ENCODE results near the gene DOCK3.

DOCK3 gene

DNA sequence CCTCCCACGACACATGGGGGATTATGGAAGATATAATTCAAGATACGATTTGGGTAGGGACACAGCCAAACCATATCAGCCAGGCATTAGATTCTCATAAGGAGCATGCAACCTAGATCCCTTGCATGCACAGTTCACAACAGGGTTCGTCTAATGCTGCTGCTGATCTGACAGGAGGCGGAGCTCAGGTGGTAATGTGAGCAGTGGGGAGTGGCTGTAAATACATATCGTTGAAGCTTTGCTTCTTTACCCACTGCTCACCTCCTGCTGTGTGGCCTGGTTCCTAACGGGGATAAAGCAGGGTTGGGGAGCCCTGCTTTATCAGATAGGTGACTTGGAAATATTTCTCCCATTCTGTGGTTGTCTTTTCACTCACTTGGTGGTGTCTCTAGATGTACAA, 14.8 kb downstream of the DOCK3 start:
- DNase-seq: no peak
- Histone ChIP-seq H3K4me1 (no peaks in the 10 kb centered on the region), H3K9me3 (no peaks in the 10 kb centered on the region), H3K27ac (no peak overlapping the region), H3K27me3 (no peaks in the 10 kb centered on the region), H3K36me3 (no peaks in the 10 kb centered on the region), H3K4me3 (no peak overlapping the region)
- TF ChIP-seq, protein P1, sequence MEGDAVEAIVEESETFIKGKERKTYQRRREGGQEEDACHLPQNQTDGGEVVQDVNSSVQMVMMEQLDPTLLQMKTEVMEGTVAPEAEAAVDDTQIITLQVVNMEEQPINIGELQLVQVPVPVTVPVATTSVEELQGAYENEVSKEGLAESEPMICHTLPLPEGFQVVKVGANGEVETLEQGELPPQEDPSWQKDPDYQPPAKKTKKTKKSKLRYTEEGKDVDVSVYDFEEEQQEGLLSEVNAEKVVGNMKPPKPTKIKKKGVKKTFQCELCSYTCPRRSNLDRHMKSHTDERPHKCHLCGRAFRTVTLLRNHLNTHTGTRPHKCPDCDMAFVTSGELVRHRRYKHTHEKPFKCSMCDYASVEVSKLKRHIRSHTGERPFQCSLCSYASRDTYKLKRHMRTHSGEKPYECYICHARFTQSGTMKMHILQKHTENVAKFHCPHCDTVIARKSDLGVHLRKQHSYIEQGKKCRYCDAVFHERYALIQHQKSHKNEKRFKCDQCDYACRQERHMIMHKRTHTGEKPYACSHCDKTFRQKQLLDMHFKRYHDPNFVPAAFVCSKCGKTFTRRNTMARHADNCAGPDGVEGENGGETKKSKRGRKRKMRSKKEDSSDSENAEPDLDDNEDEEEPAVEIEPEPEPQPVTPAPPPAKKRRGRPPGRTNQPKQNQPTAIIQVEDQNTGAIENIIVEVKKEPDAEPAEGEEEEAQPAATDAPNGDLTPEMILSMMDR (IDR thresholded peaks at IDR 0.05): no peak
- intact Hi-C loops (cut with DNase I; ENCODE audit: low total_unique reads): no loop called here

DNA sequence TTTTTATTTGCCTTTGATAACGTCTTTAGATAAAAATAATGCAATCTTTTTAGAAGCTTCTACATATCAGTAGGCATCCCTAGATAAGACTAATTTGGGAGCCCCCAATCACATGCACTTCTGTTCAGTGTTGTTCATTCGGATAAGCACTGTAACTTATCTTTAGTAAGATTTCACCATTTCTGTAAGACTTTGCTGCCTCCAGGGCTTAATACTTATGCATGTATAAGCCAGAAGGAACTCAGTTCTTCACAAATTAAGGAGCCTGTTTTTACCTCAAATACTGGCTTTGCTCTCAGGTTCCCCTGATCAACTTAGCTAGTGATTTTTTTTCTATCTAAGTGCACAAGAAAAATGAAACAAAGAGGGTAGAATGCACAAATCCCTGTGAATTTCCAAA, 20.3 kb downstream of the DOCK3 start:
- H3K4me1 ChIP-seq: no peaks in the 10 kb centered on the region
- no peaks in the 10 kb centered on the region for H3K9me3 ChIP-seq
- intact Hi-C loops (cut with DNase I; ENCODE audit: low total_unique reads): no loop called here
- H3K27ac ChIP-seq: no peak overlapping the region
- no peak for DNase-seq
- no peak overlapping the region for H3K4me3 ChIP-seq
- TF ChIP-seq, protein P1 (IDR thresholded peaks at IDR 0.05): no peak
- no peaks in the 10 kb centered on the region for H3K36me3 ChIP-seq
- H3K27me3 ChIP-seq: no peaks in the 10 kb centered on the region

DNA sequence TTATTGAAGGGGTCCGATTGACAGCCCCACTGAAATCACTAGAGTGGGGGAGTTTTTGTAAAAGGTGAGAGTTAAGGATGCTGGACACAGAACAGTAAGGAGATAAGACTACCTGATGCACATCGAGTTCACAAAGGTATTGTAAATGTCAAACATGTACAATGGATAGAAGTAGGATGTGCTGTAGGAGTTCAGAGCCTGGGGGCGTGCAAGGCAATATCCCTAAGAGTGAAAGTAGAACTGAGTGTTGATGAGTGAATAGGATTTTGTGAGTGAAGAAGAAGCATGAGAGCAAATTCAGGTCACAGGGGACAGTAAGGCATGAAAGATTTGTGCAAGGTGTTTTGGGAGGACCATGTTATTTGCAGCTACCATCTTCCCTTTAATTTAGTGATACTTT, 21.5 kb downstream of the DOCK3 start:
- Histone ChIP-seq H3K27me3 (no peaks in the 10 kb centered on the region), H3K9me3 (no peaks in the 10 kb centered on the region), H3K36me3 (no peaks in the 10 kb centered on the region), H3K4me1 (no peaks in the 10 kb centered on the region), H3K27ac (no peak overlapping the region), H3K4me3 (no peak overlapping the region)
- TF ChIP-seq, protein P1 (IDR thresholded peaks at IDR 0.05): no peak
- intact Hi-C loops (cut with DNase I; ENCODE audit: low total_unique reads): no loop called here
- no peak for DNase-seq

DNA sequence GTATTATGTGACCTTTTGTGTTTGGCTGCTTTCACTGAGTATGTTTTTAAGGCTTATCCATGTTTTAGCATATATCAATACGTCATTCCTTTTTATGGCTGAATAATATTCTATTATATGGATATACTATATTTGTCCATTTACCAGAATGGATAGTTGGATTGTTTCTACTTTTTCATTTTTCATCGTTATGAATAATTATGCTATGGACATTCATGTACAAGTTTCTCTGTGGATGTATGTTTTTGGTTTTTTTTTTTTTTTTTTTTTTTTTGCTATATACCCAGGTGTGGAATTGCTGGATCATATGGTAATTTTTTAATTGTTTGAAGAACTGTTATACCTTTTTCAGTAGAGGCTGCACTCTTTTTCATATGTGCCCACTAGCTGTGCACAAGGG, 23.5 kb downstream of the DOCK3 start:
- Histone ChIP-seq H3K4me3 (no peak overlapping the region), H3K4me1 (no peaks in the 10 kb centered on the region), H3K9me3 (no peaks in the 10 kb centered on the region), H3K36me3 (no peaks in the 10 kb centered on the region), H3K27me3 (no peaks in the 10 kb centered on the region), H3K27ac (no peak overlapping the region)
- TF ChIP-seq, protein P1 (IDR thresholded peaks at IDR 0.05): no peak
- intact Hi-C loops (cut with DNase I; ENCODE audit: low total_unique reads): no loop called here
- no peak for DNase-seq

DNA sequence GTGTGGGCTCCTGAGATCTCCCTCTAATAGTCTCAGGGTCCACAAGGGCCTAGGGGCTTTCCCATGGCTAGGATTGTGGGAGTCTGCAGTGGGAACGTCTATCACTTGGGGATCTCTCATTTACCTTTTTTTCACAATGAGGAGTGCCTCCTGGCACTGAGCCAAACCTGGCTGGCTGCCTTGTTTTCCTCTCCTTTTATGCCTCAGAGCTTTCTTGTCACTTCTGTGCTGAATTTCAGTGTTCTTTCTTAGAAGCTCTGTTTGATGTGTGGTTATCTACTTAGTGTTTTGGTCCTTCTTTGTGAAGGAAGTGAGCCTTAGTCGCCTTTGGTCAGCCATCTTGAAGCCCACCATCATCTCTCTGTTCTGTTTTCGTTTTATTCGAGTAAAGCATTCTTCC, 33.9 kb downstream of the DOCK3 start:
- TF ChIP-seq, protein P1 (IDR thresholded peaks at IDR 0.05): no peak
- no peak for DNase-seq
- H3K4me1 ChIP-seq: peaks cover 0 to 6% (median 0%) of the 10 kb centered on the region in 4 donors
- intact Hi-C loops (cut with DNase I; ENCODE audit: low total_unique reads): no loop called here
- no peak overlapping the region for H3K27ac ChIP-seq
- H3K9me3 ChIP-seq: no peaks in the 10 kb centered on the region
- H3K4me3 ChIP-seq: no peak overlapping the region
- no peaks in the 10 kb centered on the region for H3K36me3 ChIP-seq
- no peaks in the 10 kb centered on the region for H3K27me3 ChIP-seq

DNA sequence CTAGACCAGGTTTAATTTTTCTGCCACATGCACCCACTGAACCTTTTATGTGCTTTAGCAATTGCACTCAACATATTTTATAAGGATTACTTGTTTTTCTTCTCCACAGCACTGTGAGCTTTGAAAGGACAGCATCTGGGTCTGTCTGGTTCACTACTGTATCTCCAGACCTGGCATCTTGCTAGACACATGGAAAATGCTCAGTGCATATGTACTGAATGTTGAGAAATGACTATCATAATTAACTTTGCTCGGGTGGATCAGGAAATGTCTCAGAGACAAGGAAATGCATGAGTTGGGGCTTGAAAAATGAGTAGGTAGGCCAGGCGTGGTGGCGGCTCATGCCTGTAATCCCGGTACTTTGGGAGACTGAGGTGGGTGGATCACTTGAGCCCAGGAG, 40.2 kb downstream of the DOCK3 start:
- no peaks in the 10 kb centered on the region for H3K27me3 ChIP-seq
- no peaks in the 10 kb centered on the region for H3K9me3 ChIP-seq
- TF ChIP-seq, protein P1 (IDR thresholded peaks at IDR 0.05): no peak
- H3K4me3 ChIP-seq: no peak overlapping the region
- no peak for DNase-seq
- H3K27ac ChIP-seq: no peak overlapping the region
- intact Hi-C loops (cut with DNase I; ENCODE audit: low total_unique reads): no loop called here
- H3K36me3 ChIP-seq: no peaks in the 10 kb centered on the region
- H3K4me1 ChIP-seq: no peaks in the 10 kb centered on the region

Measured in tibial artery (tissue), 4 donors.